M059J (cell line): ENCODE measurements around the gene OR2AE1. TPM values are rescaled to one million over a fixed set of nuclear protein-coding genes. Genes with fewer than 3 reads are reported as not detected.
"Not testable (repeated sequence)": the region's sequence is repeated elsewhere in the genome, so short reads cannot be mapped to it uniquely, and the experiment has no call there.

ENCODE experiments used
- DNase-seq: peaks from one replicate; pipeline ENCODE4 v3.0.0-alpha.2; 2012; ENCODE audit warnings: low read depth
- total RNA-seq: library from RNA; depleted of rRNA; stranded (reverse); fragments of >200 nt; shearing (Covaris generic); gene quantifications from 2 replicates; pipeline ENCODE4 v1.2.3, GENCODE V29; 2014; rRNA removed

OR2AE1 gene
- not detected in 2 replicates for total RNA-seq

GRCh38 chr7:99876933-99877332 is at the start of gene OR2AE1:
Gene OR2AE1 (minus strand): TSS chr7:99877033. CDS start chr7:99877033, 0 bp downstream.
- no peak for DNase-seq

- no peak for DNase-seq
Measured at GRCh38 chr7:99926321-99926720, 49.5 kb upstream of the OR2AE1 start.

- DNase-seq, result no peak
Measured at GRCh38 chr7:99923200-99923599, 46.4 kb upstream of the OR2AE1 start.

- DNase-seq, result peak; percentile 24
Measured at GRCh38 chr7:99920149-99920548, 43.3 kb upstream of the OR2AE1 start.

GRCh38 chr7:99919814-99920112 is 42.9 kb upstream of the OR2AE1 start:
- DNase-seq, result no peak

- peak; percentile 92 for DNase-seq
Measured at GRCh38 chr7:99918959-99919813, 42.4 kb upstream of the OR2AE1 start, which contains the start of gene TRIM4. Gene TRIM4 (minus strand): TSS chr7:99919530. CDS start chr7:99919401, 129 bp downstream.

- no peak for DNase-seq
Measured at GRCh38 chr7:99910976-99911375, 34.1 kb upstream of the OR2AE1 start.

GRCh38 chr7:99901581-99901980 is 24.7 kb upstream of the OR2AE1 start:
- DNase-seq, result no peak

GRCh38 chr7:99899830-99900519 is 23.1 kb upstream of the OR2AE1 start:
- no peak for DNase-seq

- DNase-seq, result no peak
Measured at GRCh38 chr7:99898836-99899235, 22.0 kb upstream of the OR2AE1 start.

GRCh38 chr7:99898023-99898357 is 21.2 kb upstream of the OR2AE1 start:
- no peak for DNase-seq

- DNase-seq, result no peak
Measured at GRCh38 chr7:99897322-99898022, 20.6 kb upstream of the OR2AE1 start.

- no peak for DNase-seq
Measured at GRCh38 chr7:99894738-99895137, 17.9 kb upstream of the OR2AE1 start.

- no peak for DNase-seq
Measured at GRCh38 chr7:99893280-99893679, 16.4 kb upstream of the OR2AE1 start.

- DNase-seq, result not testable (repeated sequence)
Measured at GRCh38 chr7:99890348-99890747, 13.5 kb upstream of the OR2AE1 start.

GRCh38 chr7:99888366-99888765 is 11.5 kb upstream of the OR2AE1 start:
- not testable (repeated sequence) for DNase-seq

- no peak for DNase-seq
Measured at GRCh38 chr7:99881370-99881769, 4.5 kb upstream of the OR2AE1 start.

GRCh38 chr7:99876491-99876890 is 342 bp downstream of the OR2AE1 start:
- no peak for DNase-seq

GRCh38 chr7:99868246-99868645 is 8.6 kb downstream of the OR2AE1 start:
- DNase-seq, result no peak

- DNase-seq, result not testable (repeated sequence)
Measured at GRCh38 chr7:99867477-99867876, 9.4 kb downstream of the OR2AE1 start.

GRCh38 chr7:99863847-99864440 is 12.9 kb downstream of the OR2AE1 start:
- peak; percentile 3 for DNase-seq
